Stimulated activated CD4-positive, alpha-beta T cell treated with anti-CD3 and anti-CD28 coated beads, Interleukin-1b, Interleukin-23, amount 100 ng/mL, for 4 hours (primary cell): ENCODE measurements around the gene EFNA1.
"Not testable (repeated sequence)": the region's sequence is repeated elsewhere in the genome, so short reads cannot be mapped to it uniquely, and the experiment has no call there.

Experiments
- DNase-seq, 2 donors: peaks; one replicate each; pipeline ENCODE4 v3.0.0-alpha.2; 2020; ENCODE audit warnings: low read depth in 2 of 2

Gene EFNA1

GRCh38 chr1:155145491-155145890, 17.8 kb downstream of the EFNA1 start:
- no peak for DNase-seq

DNA sequence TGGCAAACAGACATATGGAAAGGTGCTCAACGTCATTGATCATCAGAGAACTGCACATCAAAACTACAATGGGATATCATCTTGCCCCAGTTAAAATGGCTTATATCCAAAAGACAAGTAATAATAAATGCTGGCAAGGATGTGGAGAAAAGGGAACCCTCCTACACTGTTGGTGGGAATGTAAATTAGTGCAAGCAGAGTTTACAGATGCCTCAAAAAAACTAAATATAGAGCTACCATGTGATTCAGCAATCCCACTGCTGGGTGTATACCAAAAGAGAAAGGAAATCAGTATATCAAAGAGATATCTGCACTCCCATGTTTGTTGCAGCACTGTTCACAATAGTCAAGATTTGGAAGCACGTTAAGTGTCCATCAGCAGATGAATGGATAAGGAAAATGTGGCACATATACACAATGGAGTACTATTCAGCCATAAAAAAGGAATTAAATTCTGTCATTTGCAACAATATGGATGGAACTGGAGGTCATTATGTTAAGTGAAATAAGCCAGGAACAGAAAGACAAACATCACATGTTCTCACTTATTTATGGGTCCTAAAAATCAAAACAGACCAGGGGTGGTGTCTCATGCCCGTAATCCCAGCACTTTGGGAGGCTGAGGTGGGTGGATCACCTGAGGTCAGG, 28.4 kb downstream of the EFNA1 start:
- DNase-seq, result not testable (repeated sequence)

GRCh38 chr1:155158991-155159390, 31.3 kb downstream of the EFNA1 start:
- no peak for DNase-seq

DNA sequence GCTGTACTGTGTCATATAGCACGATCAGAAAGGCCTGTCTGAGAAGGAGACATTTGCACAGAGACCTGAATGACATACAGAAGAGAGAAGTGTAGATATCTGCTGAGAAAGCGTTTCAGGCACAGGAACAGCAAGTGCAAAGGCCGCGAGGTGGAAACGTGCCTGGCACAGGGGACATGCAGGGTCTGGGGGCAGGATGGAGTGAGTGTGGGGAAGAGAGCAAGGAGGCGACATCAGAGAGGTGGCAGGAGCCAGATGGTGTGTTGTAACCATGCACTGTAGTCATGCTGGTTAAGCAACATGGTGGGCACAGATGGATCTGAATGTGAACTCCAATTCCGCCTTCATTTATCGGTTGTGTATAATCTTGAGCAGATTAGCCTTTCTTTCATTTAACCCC, 32.5 kb downstream of the EFNA1 start:
- no peak for DNase-seq

GRCh38 chr1:155162631-155163030, 35.0 kb downstream of the EFNA1 start:
- not testable (repeated sequence) for DNase-seq

GRCh38 chr1:155163785-155164184, 36.1 kb downstream of the EFNA1 start:
- not testable (repeated sequence) for DNase-seq

GRCh38 chr1:155164625-155165024, 36.9 kb downstream of the EFNA1 start:
- not testable (repeated sequence) for DNase-seq

DNA sequence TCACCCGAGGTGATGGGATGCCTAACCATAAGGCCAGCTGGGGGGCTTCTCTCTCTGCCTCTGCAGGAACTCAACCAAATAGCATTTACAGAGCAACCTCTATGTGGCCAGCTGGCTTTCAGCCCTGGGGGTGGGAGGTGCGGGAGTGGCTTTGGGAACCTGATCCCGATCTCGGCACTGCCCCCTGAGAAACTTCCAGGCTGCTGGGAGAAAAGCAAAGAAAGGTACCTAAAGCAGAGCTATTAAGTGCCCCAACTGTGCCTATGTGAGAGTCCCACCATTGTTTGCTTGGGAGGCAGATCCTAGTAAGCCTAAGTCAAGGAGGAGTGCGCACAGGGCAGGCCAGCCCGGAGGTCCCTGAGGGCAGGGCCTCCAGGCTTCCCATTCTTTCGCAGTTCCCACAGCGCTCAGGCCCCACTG, 38.4 kb downstream of the EFNA1 start:
- no peak for DNase-seq

- DNase-seq, result no peak
Observed at GRCh38 chr1:155166471-155167165, 38.9 kb downstream of the EFNA1 start.

- peak; percentile 82 to 83 for DNase-seq
Observed at GRCh38 chr1:155167166-155168104, 39.8 kb downstream of the EFNA1 start.

GRCh38 chr1:155168105-155168445, 40.4 kb downstream of the EFNA1 start:
- DNase-seq, result not testable (repeated sequence)

DNA sequence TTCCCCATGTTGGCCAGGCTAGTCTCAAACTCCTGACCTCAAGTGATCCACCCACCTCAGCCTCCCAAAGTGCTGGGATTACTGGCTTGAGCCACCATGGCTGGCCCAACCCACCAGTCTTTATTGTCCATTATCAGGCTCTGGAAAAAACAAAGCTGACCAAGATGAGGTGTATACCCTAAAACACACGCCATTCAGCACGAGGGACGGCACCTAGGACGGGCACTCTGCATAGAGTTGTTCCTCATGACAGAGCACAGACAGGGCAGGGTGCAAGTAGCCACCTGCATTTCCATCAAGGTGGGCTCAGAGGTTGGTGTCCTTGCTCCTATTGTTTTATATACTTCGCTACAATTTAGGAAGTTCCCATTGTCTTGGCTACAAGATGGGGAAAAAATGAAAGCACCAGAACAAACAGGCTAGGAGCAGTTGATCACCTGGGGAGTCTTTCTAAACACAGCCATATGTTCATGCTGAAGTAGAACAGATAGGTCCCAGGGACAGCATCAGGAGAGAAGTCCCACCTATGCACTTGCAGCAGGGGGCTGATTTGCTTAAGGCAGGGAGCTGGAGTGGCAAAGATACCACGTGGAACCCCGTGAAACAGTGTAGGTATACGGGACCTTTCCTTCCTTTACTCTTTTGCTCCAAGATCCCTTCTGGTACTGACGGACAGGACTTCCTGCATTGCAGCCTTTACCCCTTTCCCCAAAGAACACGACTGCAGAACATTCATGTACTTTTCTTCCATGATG, 41.0 kb downstream of the EFNA1 start:
- no peak for DNase-seq

- DNase-seq, result no peak
Observed at GRCh38 chr1:155169541-155169940, 41.9 kb downstream of the EFNA1 start.

GRCh38 chr1:155170101-155170785, 42.6 kb downstream of the EFNA1 start:
- DNase-seq, result no peak

DNA sequence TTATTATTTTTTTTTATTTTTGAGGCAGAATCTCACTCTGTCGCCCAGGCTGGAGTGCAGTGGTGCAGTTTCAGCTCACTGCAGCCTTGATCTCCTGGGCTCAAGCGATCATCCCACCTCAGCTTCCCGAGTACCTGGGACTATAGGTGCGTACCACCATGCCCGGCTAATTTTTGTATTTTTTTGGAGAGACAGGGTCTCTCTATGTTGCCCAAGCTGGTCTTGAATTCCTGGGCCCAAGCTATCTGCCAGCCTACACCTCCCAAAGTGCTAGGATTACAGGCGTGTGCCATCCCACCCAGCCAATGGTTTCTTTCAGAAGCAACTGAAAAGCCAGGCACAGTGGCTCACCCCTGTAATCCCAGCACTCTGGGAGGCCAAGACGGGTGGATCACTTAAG, 43.1 kb downstream of the EFNA1 start:
- no peak for DNase-seq

- no peak for DNase-seq
Observed at GRCh38 chr1:155171836-155172731, 44.4 kb downstream of the EFNA1 start.

GRCh38 chr1:155172732-155173477, 45.2 kb downstream of the EFNA1 start, which contains the start of gene KRTCAP2:
Gene KRTCAP2 (minus strand): TSS chr1:155173304. CDS start chr1:155173224, 80 bp downstream.
- DNase-seq, result peak; percentile 92

DNA sequence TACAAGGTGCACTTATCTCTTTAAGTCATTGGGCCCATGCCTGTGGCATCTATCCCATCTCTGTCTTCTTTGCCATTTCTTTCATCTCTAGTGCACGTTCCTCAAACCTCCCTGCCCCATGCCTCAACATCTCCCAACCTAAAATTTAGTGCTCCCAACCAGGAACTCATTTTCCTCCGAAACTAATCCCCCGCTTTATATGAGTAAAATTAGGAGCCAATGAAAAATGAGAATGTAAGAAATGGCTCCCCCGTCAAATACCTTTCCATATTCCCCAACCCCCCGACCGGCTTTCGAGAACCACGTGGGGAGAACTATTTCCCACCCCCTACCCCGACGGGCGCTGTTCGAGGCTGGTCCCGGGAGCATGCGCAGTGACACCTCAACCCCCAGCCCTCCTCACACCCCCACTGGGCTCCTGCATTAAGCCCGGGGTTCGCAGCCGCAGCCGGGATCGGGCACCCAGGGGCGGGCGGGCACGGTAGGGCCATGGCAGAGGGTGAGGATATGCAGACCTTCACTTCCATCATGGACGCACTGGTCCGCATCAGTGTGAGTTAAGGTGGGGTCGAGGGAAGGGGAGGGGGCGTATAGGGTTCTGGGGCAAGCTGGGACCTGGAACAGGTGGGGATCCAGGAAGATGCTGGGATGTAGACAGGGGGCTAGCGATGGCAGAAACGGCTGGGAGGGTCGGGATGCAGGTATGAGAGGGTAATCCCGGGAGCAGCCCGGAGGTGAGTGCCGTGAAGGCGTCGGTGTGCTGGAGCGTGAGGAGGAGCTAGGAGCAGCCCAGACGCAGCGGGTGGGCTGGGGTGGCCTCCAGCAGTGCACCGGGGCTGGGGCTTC, 46.0 kb downstream of the EFNA1 start, which contains the start of gene TRIM46:
TRIM46 (plus strand) TSS at position 372 of the 846 bp plus-strand sequence; CDS start at position 490, 118 bp downstream.
- DNase-seq, result peak; percentile 69 to 71
